CD4-positive, alpha-beta T cell (primary cell): ENCODE data around the gene F9. TPM values are rescaled to one million over a fixed set of nuclear protein-coding genes. Genes with fewer than 3 reads are reported as not detected.

ENCODE experiments used
- ATAC-seq: fragments of 200-7000 bp; cut with Tn5 transposase; one replicate; pipeline ENCODE4 v1.10.0; 2022; ENCODE audit warnings: mild to moderate bottlenecking; ENCODE audit not compliant: poor library complexity
- CTCF ChIA-PET: fragments of 350-600 bp; sonication (Branson Sonifier 250); formaldehyde crosslinking; loops from one replicate; lab custom pipeline; 2021; ENCODE audit warnings: antibody characterized with exemption, inconsistent platforms; lab: Charles Lee
- POLR2A ChIA-PET: fragments of 350-600 bp; sonication (Branson Sonifier 250); formaldehyde crosslinking; loops from one replicate; lab custom pipeline; 2021; ENCODE audit warnings: antibody characterized with exemption, inconsistent platforms; lab: Charles Lee
- DNase-seq, 14 experiments: peaks; one replicate each; pipeline ENCODE4 v3.0.0-alpha.2; 2013 to 2020; ENCODE audit warnings: mixed read lengths in 2 of 14
- H3K27ac ChIP-seq, 2 donors: one replicate each; pipeline versions ENCODE4 v1.5.1 to v1.7.0; 2013; ENCODE audit warnings: low read length in 2 of 2, low read depth in 1 of 2, mild to moderate bottlenecking in 1 of 2
- H3K27me3 ChIP-seq, 2 experiments: 1 replicate in 1 of 2; 2 replicates in 1 of 2; pipeline versions ENCODE4 v1.6.1 to v1.7.0; 2013; ENCODE audit warnings: low read length in 2 of 2, control low read depth in 1 of 2, mild to moderate bottlenecking in 1 of 2, moderate library complexity in 1 of 2; ENCODE audit not compliant: insufficient read depth in 2 of 2, control insufficient read depth in 1 of 2
- H3K36me3 ChIP-seq: one replicate; pipeline ENCODE4 v1.6.1; 2013; ENCODE audit warnings: low read length, control low read depth; ENCODE audit not compliant: insufficient read depth
- H3K4me1 ChIP-seq: one replicate; pipeline ENCODE4 v1.6.1; 2013; ENCODE audit warnings: low read length, control low read depth; ENCODE audit not compliant: insufficient read depth
- H3K4me3 ChIP-seq: one replicate; pipeline ENCODE4 v1.5.1; 2013; ENCODE audit warnings: mild to moderate bottlenecking, low read length, moderate library complexity
- H3K9me3 ChIP-seq, 2 experiments: 1 replicate in 1 of 2; 2 replicates in 1 of 2; pipeline versions ENCODE4 v1.6.1 to v1.7.0; 2013; ENCODE audit warnings: low read length in 2 of 2, mild to moderate bottlenecking in 2 of 2, control low read depth in 1 of 2, moderate library complexity in 1 of 2; ENCODE audit not compliant: control insufficient read depth in 1 of 2, insufficient read depth in 1 of 2
- H3K27ac Mint-ChIP-seq: one replicate; pipeline ENCODE4 v1.8.0; 2020; ENCODE audit warnings: mixed read lengths
- H3K27me3 Mint-ChIP-seq: one replicate; pipeline ENCODE4 v1.8.0; 2021; ENCODE audit warnings: mixed read lengths
- H3K36me3 Mint-ChIP-seq: one replicate; pipeline ENCODE4 v1.8.0; 2021; ENCODE audit warnings: low read depth, mixed read lengths
- H3K4me1 Mint-ChIP-seq: one replicate; pipeline ENCODE4 v1.8.0; 2021; ENCODE audit warnings: low read depth, mixed read lengths
- H3K4me3 Mint-ChIP-seq: one replicate; pipeline ENCODE4 v1.8.0; 2020; ENCODE audit warnings: mild to moderate bottlenecking, mixed read lengths
- H3K9me3 Mint-ChIP-seq: one replicate; pipeline ENCODE4 v1.8.0; 2020; ENCODE audit warnings: mixed read lengths
- CTCF ChIP-seq: fragments of 200-600 bp; IDR thresholded peaks from one replicate; pipeline ENCODE4 v1.8.0; 2022; ENCODE audit warnings: antibody characterized with exemption, mild to moderate bottlenecking
- intact Hi-C, 2 experiments: fragments of 100-400 bp; cut with DNase I in 1 of 2; cut with micrococcal nuclease in 1 of 2; formaldehyde crosslinking; loops; one replicate each; pipeline versions ENCODE4 v1.15.1 to v1.9.0; 2023 to 2025; cut with DNase I, micrococcal nuclease
- total RNA-seq, 174 experiments: library from RNA in 2 of 174; stranded (reverse) in 2 of 174; gene quantifications; one replicate each; pipeline ENCODE4 v1.2.3 and lab custom pipeline; 2021 to 2026

The F9 gene
- total RNA-seq, 2 experiments from 2014 or later: not detected

- intact Hi-C loops: no loop called here
- Mint-ChIP-seq H3K27ac (no peak overlapping the region), H3K27me3 (no peaks in the 10 kb centered on the region), H3K4me1 (no peaks in the 10 kb centered on the region), H3K9me3 (no peaks in the 10 kb centered on the region), H3K36me3 (no peaks in the 10 kb centered on the region), H3K4me3 (no peak overlapping the region)
- CTCF ChIA-PET: no interaction called here
- POLR2A ChIA-PET: no interaction called here
- Histone ChIP-seq H3K9me3 (no peaks in the 10 kb centered on the region), H3K27me3 (no peaks in the 10 kb centered on the region), H3K36me3 (no peaks in the 10 kb centered on the region), H3K27ac (no peak overlapping the region), H3K4me3 (no peak overlapping the region), H3K4me1 (no peaks in the 10 kb centered on the region)
- DNase-seq (no peak), ATAC-seq (no peak)
- TF ChIP-seq CTCF: no peak
These were observed 35.2 kb upstream of the F9 start for GRCh38 chrX:139495324-139495723.

DNA sequence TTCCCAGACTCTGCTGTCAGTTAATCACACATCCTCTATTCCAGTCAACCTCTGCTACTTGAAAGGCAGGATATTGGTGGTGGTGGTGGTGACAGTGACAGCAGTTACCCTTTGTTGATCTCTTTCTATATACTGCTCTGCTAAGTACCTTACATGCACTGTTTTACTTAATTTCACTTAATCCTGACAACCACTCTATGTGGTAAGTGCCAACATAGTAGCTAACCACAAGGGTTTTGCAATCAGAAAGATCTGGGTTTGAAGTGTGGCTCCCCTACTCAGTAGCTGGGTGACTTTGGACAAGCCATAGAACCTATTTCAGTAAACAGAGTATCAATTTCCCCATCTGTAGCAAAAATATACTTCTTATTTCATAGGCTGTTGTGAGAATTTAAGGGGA, 24.2 kb upstream of the F9 start:
- H3K4me3 ChIP-seq: no peak overlapping the region
- POLR2A ChIA-PET: no interaction called here
- intact Hi-C loops: no loop called here
- CTCF ChIA-PET: no interaction called here
- Mint-ChIP-seq H3K27me3 (no peaks in the 10 kb centered on the region), H3K4me3 (no peak overlapping the region), H3K27ac (no peak overlapping the region), H3K9me3 (no peaks in the 10 kb centered on the region), H3K4me1 (no peaks in the 10 kb centered on the region), H3K36me3 (no peaks in the 10 kb centered on the region)
- no peak for TF ChIP-seq CTCF
- no peaks in the 10 kb centered on the region for H3K4me1 ChIP-seq
- H3K9me3 ChIP-seq: no peaks in the 10 kb centered on the region
- no peak for DNase-seq
- no peak for ATAC-seq
- no peaks in the 10 kb centered on the region for H3K27me3 ChIP-seq
- no peak overlapping the region for H3K27ac ChIP-seq
- H3K36me3 ChIP-seq: no peaks in the 10 kb centered on the region

GRCh38 chrX:139508099-139508498, 22.4 kb upstream of the F9 start:
- Mint-ChIP-seq H3K36me3 (no peaks in the 10 kb centered on the region), H3K27me3 (no peaks in the 10 kb centered on the region), H3K4me1 (no peaks in the 10 kb centered on the region), H3K9me3 (no peaks in the 10 kb centered on the region), H3K27ac (no peak overlapping the region), H3K4me3 (no peak overlapping the region)
- Histone ChIP-seq H3K27ac (no peak overlapping the region), H3K4me3 (no peak overlapping the region), H3K9me3 (no peaks in the 10 kb centered on the region), H3K27me3 (no peaks in the 10 kb centered on the region), H3K36me3 (no peaks in the 10 kb centered on the region), H3K4me1 (no peaks in the 10 kb centered on the region)
- no peak for TF ChIP-seq CTCF
- ChIA-PET POLR2A (no interaction called here), CTCF (no interaction called here)
- no peak for ATAC-seq
- intact Hi-C loops: no loop called here
- DNase-seq: no peak
